ENCODE measurements around the gene PTPRN2. TPM values are rescaled to one million over a fixed set of nuclear protein-coding genes. Genes with fewer than 3 reads are reported as not detected.

The PTPRN2 gene
- total and polyA plus RNA-seq, 2 of the 8 experiments (the other 6 are each of a cell fraction or from before 2014, with no cell fraction given) = 2.6 to 4.5 TPM

GRCh38 chr7:157757776-157758467 lies 829.7 kb downstream of the PTPRN2 start:
- TF ChIP-seq BCL11A (IDR thresholded peaks at IDR 0.05; ENCODE audit: low read depth in 2 of 2, low read length in 2 of 2) = no peak
- no peak for TF ChIP-seq CBX5 (IDR thresholded peaks at IDR 0.05; ENCODE audit: low read depth, low read length)
- TF ChIP-seq KDM5A (IDR thresholded peaks at IDR 0.05; ENCODE audit: low read length) = no peak
- peak; percentile 63; the same call in 1 of the 2 replicates for TF ChIP-seq MAX (IDR thresholded peaks at IDR 0.05)
- DNase-seq (ENCODE audit: low read depth in 1 of 2, low spot score in 2 of 2) (peak in 1 of 2 experiments; percentile 67), FAIRE-seq (no peak)
- Histone ChIP-seq H2BK20ac (ENCODE audit: low read length) (no peak overlapping the region), H3K23ac (ENCODE audit: insufficient read length) (no peak overlapping the region), H3K18ac (ENCODE audit: extremely low read depth, low read length) (0 out of 2 replicates have a peak overlapping the region, but pooled peaks have one; percentile 51), H3K27me3 (replicated peaks in 1 of 4; ENCODE audit: control insufficient read depth in 3 of 4, extremely low read depth in 1 of 4, insufficient read depth in 3 of 4, low read length in 3 of 4) (no peaks in the 10 kb centered on the region), H3K9me3 (ENCODE audit: insufficient read depth in 2 of 2, low read depth in 1 of 2, low read length in 1 of 2) (peaks cover 0 to 3% of the 10 kb centered on the region in 2 experiments; a peak in 1 of 4 replicates), H3K36me3 (ENCODE audit: control insufficient read depth in 2 of 4, insufficient read depth in 4 of 4, low read length in 3 of 4) (no peaks in the 10 kb centered on the region), H4K5ac (ENCODE audit: insufficient read length, low read depth, low read length) (no peak overlapping the region), H2AK5ac (ENCODE audit: low read depth, low read length) (no peak overlapping the region), H3K9ac (replicated peaks in 1 of 4; ENCODE audit: extremely low read depth in 1 of 4, low read depth in 3 of 4, low read length in 3 of 4) (no peak overlapping the region), H2BK12ac (ENCODE audit: low read depth, low read length) (no peak overlapping the region), H2BK120ac (replicated peaks; ENCODE audit: low read depth, low read length) (no peak overlapping the region), H3K79me2 (ENCODE audit: control insufficient read depth in 1 of 2, insufficient read depth in 2 of 2, low read length in 2 of 2) (no peaks in the 10 kb centered on the region), H3K4me2 (ENCODE audit: insufficient read depth in 1 of 2, low read depth in 2 of 2, low read length in 2 of 2) (no peak overlapping the region), H4K91ac (replicated peaks; ENCODE audit: insufficient read length, low read length) (no peak overlapping the region), H3K4me1 (replicated peaks in 1 of 4; ENCODE audit: control insufficient read depth in 3 of 4, insufficient read depth in 4 of 4, low read length in 3 of 4) (peaks cover 0 to 3% (median 0%) of the 10 kb centered on the region in 4 experiments; a peak in 1 of 7 replicates), H3K4ac (replicated peaks; ENCODE audit: insufficient read length, low read depth, low read length) (no peak overlapping the region), H3K4me3 (ENCODE audit: extremely low read depth in 1 of 4, insufficient read depth in 2 of 4, low read depth in 3 of 4, low read length in 4 of 4) (no peak overlapping the region), H4K8ac (ENCODE audit: extremely low read depth, insufficient read depth, low read length) (no peak overlapping the region), H4K20me1 (replicated peaks in 1 of 2; ENCODE audit: control insufficient read depth in 1 of 2, insufficient read depth in 2 of 2, low read length in 2 of 2) (no peaks in the 10 kb centered on the region), H3K23me2 (ENCODE audit: low read depth, low read length) (no peaks in the 10 kb centered on the region), H3K14ac (ENCODE audit: insufficient read length) (no peak overlapping the region), H2BK15ac (ENCODE audit: low read length) (no peak overlapping the region), H2AFZ (ENCODE audit: low read length) (no peak overlapping the region), H3K79me1 (ENCODE audit: low read depth, low read length) (no peaks in the 10 kb centered on the region), H3K27ac (ENCODE audit: low read depth, low read length) (no peak overlapping the region), H2BK5ac (ENCODE audit: low read depth, low read length) (no peak overlapping the region), H3K56ac (replicated peaks; ENCODE audit: insufficient read length, low read depth, low read length) (no peak overlapping the region)
- ChIA-PET POLR2A (ENCODE audit: partially characterized antibody) (no interaction called here), CTCF (ENCODE audit: partially characterized antibody) (no interaction called here)
- WGBS, 2 experiments (ENCODE audit: extremely low coverage in 1 of 2, insufficient coverage in 1 of 2, insufficient read length in 1 of 2, insufficient replicate concordance in 2 of 2, low coverage in 1 of 2, low lambda C conversion rate in 2 of 2, missing lambda C conversion rate in 1 of 2) = 82% methylated on average over 41 of the region's 48 CpGs; no CpG with 5 or more reads in 1 of the 2 experiments

All from H1 (cell line).